ENCODE measurements around the gene KRT78. TPM values are rescaled to one million over a fixed set of nuclear protein-coding genes. Genes with fewer than 3 reads are reported as not detected.

Gene KRT78
- total RNA-seq, 1 donor from 2014 or later, result 89.1 TPM

DNA sequence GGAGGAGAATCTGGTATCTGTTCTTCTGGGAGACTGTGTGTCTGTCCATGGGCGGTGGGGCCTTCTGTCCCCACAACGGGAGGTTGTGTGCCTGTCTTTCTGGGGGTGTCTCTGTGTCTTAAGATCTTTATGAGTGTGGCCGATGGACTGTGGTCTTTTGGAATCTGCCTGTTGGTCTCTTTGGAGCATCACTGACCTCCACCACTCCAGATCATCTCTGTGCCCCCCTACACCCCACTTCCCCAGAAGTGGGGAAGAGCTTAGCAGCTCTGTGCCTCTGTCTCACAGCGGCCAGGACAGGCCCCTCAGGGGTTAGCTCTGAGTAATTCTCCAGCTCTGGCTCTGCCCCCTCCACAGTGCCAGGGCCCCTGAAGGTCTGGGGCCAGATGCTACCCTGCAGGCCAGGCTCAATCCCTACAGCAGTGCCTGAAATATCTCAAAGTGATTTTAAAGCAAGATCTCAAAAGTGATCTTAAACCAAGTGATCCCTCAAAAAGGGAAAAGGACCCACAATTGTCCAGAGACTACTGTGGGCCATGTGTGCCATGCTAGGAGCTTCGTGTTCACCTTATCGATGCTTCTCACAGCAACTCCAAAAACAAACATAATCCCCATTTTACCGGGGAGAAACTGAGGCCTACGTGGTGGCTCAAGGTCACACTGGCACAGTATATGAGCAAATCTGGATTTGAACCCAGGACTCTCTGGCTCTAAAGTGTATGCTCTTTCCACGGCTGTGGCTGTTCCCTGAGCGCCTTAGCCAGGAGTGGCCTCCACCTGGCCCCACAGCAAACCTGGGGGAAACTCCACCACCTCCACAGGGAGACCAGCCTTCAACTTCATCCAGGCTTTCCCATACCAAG lies 26.0 kb upstream of the KRT78 start:
- Histone ChIP-seq H3K27ac (peak overlapping the region; percentile 99), H3K4me1 (peaks cover 86% of the 10 kb centered on the region), H3K36me3 (no peaks in the 10 kb centered on the region), H3K9me3 (no peaks in the 10 kb centered on the region), H3K4me3 (peak overlapping the region; percentile 47 to 48), H3K27me3 (no peaks in the 10 kb centered on the region)
- intact Hi-C loops (cut with DNase I), result loop anchor here (5.0 to 10.0 kb wide), 2 partner anchors 293 to 500 kb away; no protein-coding TSS in a partner anchor
- no peak for DNase-seq (ENCODE audit: extremely low spot score in 2 of 2)
- TF ChIP-seq, protein P1, sequence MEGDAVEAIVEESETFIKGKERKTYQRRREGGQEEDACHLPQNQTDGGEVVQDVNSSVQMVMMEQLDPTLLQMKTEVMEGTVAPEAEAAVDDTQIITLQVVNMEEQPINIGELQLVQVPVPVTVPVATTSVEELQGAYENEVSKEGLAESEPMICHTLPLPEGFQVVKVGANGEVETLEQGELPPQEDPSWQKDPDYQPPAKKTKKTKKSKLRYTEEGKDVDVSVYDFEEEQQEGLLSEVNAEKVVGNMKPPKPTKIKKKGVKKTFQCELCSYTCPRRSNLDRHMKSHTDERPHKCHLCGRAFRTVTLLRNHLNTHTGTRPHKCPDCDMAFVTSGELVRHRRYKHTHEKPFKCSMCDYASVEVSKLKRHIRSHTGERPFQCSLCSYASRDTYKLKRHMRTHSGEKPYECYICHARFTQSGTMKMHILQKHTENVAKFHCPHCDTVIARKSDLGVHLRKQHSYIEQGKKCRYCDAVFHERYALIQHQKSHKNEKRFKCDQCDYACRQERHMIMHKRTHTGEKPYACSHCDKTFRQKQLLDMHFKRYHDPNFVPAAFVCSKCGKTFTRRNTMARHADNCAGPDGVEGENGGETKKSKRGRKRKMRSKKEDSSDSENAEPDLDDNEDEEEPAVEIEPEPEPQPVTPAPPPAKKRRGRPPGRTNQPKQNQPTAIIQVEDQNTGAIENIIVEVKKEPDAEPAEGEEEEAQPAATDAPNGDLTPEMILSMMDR (IDR thresholded peaks at IDR 0.05), result no peak
- no peak for TF ChIP-seq POLR2AphosphoS5 (IDR thresholded peaks at IDR 0.05; ENCODE audit: insufficient read depth in 1 of 2, low read depth in 1 of 2)
- no peak for TF ChIP-seq POLR2A (IDR thresholded peaks at IDR 0.05)

DNA sequence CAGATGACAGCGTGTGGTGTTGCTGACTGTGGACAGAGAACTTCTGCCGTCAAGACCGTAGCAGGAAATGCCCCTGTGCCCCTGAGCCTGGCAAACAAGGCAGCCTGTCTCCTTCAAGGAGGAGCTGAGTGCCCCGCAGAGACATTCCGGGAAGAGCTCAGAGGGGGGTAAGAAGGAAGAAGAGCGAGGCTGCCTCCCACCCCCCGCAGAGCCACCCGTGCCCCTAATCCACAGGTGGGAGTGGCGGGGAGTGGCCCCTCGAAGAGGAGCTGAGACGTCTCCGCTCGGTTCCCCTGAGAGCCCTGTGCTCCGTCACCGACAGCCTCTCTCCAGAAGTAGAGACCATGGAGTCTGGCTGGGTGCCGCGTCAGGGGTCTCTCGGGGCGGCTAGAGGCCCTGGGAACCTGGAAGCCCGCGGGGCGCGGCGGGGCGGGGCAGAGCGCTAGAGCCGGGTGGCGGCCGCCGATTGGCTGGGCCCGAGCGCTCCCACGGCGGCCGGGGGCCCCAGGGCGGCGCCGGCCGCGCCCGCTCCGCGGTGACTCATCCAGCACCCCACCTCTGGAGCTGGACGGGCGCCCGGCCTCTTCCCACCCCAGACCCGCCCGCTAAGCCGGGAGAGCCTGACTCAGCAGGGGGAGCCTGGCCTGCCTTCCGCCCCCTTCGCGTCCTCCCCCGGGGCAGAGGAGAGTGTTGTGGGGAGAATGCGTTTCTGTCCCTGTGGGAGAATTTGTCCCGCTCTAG lies 25.2 kb upstream of the KRT78 start:
- DNase-seq (ENCODE audit: extremely low spot score in 2 of 2), result peak in 1 of 2 donors; percentile 93
- intact Hi-C loops (cut with DNase I), result loop anchor here (10.0 kb wide), 1 partner anchor 499 kb away; no protein-coding TSS in a partner anchor
- H3K27ac ChIP-seq, result peak overlapping the region; percentile 99
- no peaks in the 10 kb centered on the region for H3K36me3 ChIP-seq
- peaks cover 86% of the 10 kb centered on the region for H3K4me1 ChIP-seq
- peak overlapping the region; percentile 47 to 48 for H3K4me3 ChIP-seq
- TF ChIP-seq, protein P1 (IDR thresholded peaks at IDR 0.05), result no peak
- TF ChIP-seq POLR2AphosphoS5 (IDR thresholded peaks at IDR 0.05; ENCODE audit: insufficient read depth in 1 of 2, low read depth in 1 of 2), result peak in 1 of 2 donors; percentile 70
- no peaks in the 10 kb centered on the region for H3K9me3 ChIP-seq
- no peaks in the 10 kb centered on the region for H3K27me3 ChIP-seq

GRCh38 chr12:52873513-52873831 lies 24.7 kb upstream of the KRT78 start:
- intact Hi-C loops (cut with DNase I), result loop anchor here (10.0 kb wide), 1 partner anchor 499 kb away; no protein-coding TSS in a partner anchor
- H3K4me1 ChIP-seq, result peaks cover 81% of the 10 kb centered on the region
- no peak for TF ChIP-seq POLR2A (IDR thresholded peaks at IDR 0.05)
- TF ChIP-seq, protein P1 (IDR thresholded peaks at IDR 0.05), result no peak
- TF ChIP-seq POLR2AphosphoS5 (IDR thresholded peaks at IDR 0.05; ENCODE audit: insufficient read depth in 1 of 2, low read depth in 1 of 2), result no peak

DNA sequence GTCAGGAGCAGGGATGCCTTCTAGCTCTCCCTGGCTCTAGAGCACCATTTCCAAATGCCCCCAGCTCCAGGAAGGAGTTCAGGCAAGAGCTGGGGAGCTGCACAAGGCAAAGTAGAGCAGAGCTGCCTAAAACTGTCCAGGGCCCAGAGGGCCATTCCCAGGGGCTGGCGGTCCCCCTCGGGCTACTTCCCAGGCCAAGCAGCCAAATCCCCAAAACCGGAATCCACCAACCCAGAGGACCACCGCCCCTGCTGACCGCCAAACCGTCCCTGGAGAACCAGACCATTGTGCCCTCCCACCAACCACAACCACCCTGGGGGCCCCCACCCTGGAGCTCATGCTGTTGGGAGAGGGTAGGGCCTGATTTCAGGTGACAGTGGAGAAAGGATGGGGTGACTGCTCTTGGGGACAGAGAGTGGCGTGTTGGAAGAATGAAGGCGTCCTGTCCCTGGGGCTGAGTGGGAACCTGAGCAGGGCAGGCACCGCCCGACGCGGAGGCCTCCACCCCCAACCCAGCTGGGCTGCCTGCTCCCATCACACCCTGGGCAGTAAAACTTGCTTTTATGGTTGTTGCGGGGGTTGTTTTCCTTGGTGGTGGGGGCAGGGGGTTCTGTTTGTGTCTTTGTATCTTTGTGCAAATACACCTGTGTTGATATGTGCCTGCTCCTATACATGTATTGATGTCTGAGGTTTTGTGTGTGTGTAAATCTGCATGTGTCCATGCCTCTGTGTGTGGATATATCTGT lies 24.0 kb upstream of the KRT78 start:
- H3K4me1 ChIP-seq, result peaks cover 79% of the 10 kb centered on the region
- TF ChIP-seq POLR2AphosphoS5 (IDR thresholded peaks at IDR 0.05; ENCODE audit: insufficient read depth in 1 of 2, low read depth in 1 of 2) (no peak), POLR2A (IDR thresholded peaks at IDR 0.05) (no peak)
- TF ChIP-seq, protein P1 (IDR thresholded peaks at IDR 0.05), result no peak
- DNase-seq (ENCODE audit: extremely low spot score in 2 of 2), result no peak
- no peaks in the 10 kb centered on the region for H3K27me3 ChIP-seq
- H3K36me3 ChIP-seq, result no peaks in the 10 kb centered on the region
- peak overlapping the region; percentile 99 for H3K27ac ChIP-seq
- H3K4me3 ChIP-seq, result peak overlapping the region in 1 of 2 donors; percentile 47
- no peaks in the 10 kb centered on the region for H3K9me3 ChIP-seq
- intact Hi-C loops (cut with DNase I), result loop anchor here (10.0 kb wide), 1 partner anchor 498 kb away; no protein-coding TSS in a partner anchor

More at GRCh38 chr12:52873513-52873831, 24.7 kb upstream of the KRT78 start:
- no peaks in the 10 kb centered on the region for H3K9me3 ChIP-seq
- peak overlapping the region; percentile 47 to 48 for H3K4me3 ChIP-seq
- no peaks in the 10 kb centered on the region for H3K27me3 ChIP-seq
- H3K27ac ChIP-seq, result peak overlapping the region; percentile 99
- no peaks in the 10 kb centered on the region for H3K36me3 ChIP-seq
- DNase-seq (ENCODE audit: extremely low spot score in 2 of 2), result no peak

Measured in vagina (tissue), 2 donors.